ENCODE data around the gene MUC4.

- TF ChIP-seq POLR2AphosphoS5 (IDR thresholded peaks at IDR 0.05; ENCODE audit: low read depth, low read length) (no peak), POU2F2 (IDR thresholded peaks at IDR 0.05; ENCODE audit: low read depth, low read length) (0 out of 2 replicates have a peak, but pooled peaks have one; percentile 10), POLR2A (IDR thresholded peaks at IDR 0.05; ENCODE audit: low read depth, low read length) (no peak)
Observed at GRCh38 chr3:195715583-195716266, 96.0 kb downstream of the MUC4 start.

Data from GM12891 (cell line).